GM21447 (cell line): ENCODE measurements around the gene CSPG4.
"Not testable (repeated sequence)": the region's sequence is repeated elsewhere in the genome, so short reads cannot be mapped to it uniquely, and the experiment has no call there.

Source experiments
- ATAC-seq: cut with Tn5 transposase; IDR thresholded peaks from one replicate; pipeline ENCODE4 v1.9.1; 2021; ENCODE audit not compliant: unreplicated experiment

Gene CSPG4, protein sequence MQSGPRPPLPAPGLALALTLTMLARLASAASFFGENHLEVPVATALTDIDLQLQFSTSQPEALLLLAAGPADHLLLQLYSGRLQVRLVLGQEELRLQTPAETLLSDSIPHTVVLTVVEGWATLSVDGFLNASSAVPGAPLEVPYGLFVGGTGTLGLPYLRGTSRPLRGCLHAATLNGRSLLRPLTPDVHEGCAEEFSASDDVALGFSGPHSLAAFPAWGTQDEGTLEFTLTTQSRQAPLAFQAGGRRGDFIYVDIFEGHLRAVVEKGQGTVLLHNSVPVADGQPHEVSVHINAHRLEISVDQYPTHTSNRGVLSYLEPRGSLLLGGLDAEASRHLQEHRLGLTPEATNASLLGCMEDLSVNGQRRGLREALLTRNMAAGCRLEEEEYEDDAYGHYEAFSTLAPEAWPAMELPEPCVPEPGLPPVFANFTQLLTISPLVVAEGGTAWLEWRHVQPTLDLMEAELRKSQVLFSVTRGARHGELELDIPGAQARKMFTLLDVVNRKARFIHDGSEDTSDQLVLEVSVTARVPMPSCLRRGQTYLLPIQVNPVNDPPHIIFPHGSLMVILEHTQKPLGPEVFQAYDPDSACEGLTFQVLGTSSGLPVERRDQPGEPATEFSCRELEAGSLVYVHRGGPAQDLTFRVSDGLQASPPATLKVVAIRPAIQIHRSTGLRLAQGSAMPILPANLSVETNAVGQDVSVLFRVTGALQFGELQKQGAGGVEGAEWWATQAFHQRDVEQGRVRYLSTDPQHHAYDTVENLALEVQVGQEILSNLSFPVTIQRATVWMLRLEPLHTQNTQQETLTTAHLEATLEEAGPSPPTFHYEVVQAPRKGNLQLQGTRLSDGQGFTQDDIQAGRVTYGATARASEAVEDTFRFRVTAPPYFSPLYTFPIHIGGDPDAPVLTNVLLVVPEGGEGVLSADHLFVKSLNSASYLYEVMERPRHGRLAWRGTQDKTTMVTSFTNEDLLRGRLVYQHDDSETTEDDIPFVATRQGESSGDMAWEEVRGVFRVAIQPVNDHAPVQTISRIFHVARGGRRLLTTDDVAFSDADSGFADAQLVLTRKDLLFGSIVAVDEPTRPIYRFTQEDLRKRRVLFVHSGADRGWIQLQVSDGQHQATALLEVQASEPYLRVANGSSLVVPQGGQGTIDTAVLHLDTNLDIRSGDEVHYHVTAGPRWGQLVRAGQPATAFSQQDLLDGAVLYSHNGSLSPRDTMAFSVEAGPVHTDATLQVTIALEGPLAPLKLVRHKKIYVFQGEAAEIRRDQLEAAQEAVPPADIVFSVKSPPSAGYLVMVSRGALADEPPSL (N-terminal part only)

DNA sequence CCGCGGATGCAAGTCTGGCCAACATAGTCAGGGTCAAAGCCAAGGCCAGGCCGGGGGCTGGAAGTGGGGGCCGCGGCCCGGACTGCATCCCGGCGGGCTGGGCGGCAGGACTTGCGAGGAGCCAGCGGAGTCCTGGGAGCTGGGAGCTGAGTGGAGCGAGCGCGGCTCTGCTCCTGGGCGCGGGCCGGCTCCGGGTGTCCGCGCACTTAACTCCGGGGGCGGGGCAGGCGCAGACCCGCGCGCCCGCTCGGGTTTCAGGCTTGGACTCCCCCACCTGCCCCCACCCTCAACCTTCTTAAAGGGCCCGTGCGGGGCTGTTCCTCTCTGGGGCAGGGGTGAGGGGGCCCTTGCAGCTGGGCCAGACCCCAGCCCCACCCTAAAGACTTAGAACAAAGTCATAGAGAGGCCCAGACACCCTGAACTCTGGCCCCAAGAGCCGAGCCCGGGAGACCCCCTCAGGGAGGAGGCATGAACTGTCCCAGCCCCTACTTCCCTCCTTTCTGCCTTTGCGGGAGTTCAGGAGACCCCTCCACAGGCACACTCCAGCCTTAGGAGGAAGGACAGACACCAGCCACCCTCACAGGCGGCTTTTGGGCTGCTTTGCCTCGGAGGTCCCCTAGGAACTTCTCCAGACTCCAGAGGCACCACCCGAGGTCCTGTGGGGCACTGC lies at the start of gene CSPG4:
TSS of gene CSPG4 (minus strand) at position 181 of the 670 bp plus-strand sequence. CDS start at position 88, 93 bp downstream.
- ATAC-seq: no peak

DNA sequence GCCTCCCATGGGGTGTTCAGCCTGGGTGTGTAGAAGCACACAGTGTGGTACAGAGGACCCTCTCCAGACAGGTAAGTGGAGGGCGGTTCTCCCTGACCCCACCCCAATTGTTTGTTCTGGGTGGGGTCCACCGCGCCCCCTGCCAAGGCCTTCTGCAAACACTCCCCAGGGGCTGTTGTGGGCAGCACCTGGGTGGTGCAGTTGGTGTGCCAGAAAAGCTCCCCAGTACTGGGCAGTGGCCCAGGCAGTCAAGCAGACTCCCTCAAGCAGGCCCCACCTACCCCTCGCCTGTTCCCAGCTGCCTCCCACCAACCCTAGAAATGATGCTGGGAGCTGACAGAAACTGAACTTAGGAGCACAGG lies 49.7 kb upstream of the CSPG4 start:
- ATAC-seq: not testable (repeated sequence)

DNA sequence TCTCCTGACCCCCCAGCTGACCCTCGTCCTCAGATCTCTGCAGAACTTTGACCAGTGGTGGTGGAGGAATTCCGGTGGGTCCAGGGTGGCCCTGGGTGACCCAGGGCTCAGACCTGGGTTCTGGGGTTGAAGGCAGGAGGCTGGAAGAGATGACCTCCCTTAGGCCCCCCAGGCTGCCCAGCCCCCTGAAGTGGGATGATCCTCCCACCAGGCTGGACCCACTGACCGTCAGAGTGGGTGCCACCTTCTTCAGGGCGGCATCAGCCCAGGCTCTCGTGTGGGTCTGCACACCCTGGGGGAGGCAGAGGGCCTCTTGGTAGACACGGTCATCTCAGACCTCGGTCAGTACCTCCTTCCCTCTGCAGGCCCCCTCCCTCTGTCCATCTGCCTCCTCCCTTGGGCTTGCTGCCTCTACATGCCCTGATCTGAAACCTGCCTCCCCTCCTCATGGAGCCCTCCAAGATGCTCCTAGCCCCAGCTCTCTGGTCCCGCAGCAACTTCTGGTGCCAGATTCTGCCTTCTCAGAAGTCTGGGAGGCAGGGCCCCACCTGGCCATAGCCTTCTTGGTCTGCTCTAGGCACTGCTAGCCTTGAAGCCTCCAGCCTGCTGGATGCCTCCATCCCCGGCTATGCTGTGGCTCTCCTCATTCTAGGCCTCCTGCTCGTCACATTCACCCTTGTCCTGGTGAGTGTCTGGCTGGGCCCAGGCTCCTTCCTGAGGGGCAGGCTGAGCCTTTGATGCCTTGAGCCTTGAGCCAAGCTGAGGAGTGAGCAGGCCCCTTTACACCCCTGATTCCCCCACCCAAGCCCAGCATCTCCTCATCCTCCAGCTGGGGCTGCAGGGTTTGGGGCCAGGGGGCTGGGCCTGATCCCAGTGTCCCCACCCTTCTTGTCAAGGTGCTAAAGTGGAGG lies 49.1 kb upstream of the CSPG4 start:
- no peak for ATAC-seq

DNA sequence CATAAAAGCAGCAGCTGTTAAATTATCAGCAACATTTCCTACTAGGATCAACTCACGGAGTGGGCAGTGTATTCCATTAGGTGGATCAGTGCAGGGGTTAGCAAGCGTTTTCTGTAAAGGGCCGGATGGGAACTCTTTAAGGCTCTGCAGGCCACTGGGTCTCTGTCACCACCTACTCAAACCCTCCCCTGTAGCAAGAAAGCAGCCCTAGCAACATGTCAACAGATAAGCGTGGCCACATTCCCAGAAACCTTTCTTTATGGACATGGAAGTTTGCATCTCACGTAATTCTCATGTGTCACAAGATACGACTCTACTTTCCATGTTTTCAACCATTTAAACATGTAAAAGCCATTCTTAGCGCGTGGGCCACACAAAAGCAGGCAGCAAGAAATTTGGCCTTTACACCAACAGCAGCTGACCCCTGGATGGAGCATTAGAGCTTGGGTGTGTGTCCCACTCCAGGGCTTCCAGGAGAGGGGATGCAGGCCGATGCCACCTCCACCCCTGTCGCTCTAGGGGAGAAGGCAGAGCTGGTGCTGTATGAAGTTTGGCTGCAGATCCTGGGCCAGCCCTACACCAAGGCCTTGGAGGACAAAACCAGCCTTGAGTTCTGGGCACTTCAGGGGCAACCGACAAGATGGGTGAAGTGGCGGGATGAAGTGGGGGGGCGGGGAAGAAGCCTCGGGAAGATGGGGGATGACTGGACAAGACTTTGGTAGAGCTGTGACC lies 48.2 kb upstream of the CSPG4 start:
- ATAC-seq: no peak

DNA sequence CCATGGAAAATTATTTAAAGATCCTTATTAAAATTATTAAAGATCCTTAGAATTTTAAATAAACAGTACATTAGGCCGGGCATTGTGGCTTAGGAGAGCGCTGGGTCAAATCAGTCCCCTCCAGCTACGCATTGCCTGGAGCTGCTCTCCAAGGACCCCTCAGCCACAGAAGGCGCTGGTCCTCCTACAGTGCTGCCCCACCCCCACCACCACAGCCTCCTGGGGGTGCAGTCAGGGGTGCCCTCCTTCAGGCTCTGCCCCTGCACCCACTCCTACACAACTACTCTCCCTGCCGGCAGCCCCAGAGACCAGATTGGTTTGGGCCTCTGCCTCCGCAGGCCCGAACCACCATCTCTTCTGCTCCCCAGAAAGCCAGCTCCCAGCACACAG lies 47.5 kb upstream of the CSPG4 start:
- not testable (repeated sequence) for ATAC-seq

DNA sequence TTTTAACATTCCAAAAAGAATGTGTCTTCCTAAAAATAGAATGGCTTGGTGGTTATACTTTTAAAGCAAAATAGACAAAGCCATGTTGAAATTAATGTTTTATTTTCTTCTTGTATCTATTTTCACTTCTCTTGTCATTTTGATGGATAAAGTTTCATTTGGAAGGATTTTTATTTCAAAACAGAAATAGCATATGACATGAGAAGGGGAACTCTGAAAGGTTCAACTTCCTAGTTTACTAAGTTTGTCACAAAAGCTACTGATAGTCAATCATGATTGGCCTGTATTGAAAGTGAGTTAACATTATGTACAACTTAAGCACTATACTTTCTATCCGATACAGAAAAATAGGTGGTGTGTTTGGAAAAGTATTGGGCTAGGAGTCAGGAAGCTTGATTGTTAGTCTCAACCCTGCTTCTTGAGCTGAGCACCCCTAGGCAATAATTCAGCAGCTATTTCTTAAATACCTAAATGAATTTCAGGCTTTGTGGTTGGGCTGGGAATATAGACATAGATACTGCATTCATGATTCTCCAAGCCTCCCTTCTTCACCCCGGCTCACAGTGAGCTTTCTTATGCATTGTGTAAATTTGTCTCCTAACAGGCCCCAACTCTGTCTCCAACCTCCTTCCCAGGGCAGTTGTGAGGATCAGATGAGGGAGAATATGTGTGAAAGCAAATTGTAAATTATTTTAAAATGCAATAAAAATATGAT lies 46.9 kb upstream of the CSPG4 start:
- no peak for ATAC-seq

DNA sequence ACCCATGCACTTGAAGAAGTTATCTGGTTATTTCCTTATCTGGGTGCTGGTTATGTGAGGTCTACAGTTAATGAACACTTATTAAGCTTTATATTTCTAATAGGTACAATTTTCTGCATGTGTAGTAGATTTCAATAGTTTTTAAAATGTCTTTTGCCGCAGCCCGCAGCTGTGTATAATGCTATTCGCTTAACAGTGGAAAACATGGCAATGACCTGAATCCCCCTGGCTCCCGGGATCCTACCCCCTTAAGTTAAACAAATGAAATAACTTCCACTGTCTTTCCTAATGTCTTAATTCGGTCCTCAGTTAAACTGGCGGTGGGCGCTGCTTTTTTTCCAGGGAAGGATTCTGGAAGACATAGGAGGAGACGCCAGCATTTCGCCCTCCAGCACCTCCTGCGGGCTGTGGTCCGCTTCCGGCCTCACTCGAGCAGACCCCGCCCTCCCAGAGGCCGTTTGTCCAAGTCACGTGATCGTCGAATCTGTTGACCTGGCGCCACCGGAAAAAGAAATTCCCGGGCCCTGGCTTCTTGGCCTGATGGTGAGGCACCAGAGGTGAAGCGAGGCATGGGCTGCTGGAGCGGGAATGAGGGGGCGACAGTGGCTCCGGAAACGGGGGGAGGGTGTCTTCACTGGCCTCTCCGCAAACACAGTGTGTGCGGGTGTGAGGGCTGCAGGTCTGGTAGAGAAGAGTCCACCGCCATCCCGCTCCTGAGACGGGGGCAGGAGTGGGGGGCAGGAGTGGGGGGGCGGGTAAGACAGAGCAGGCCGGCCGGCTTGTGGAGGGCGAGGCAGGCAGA lies 45.6 kb upstream of the CSPG4 start:
- peak; percentile 89 for ATAC-seq

DNA sequence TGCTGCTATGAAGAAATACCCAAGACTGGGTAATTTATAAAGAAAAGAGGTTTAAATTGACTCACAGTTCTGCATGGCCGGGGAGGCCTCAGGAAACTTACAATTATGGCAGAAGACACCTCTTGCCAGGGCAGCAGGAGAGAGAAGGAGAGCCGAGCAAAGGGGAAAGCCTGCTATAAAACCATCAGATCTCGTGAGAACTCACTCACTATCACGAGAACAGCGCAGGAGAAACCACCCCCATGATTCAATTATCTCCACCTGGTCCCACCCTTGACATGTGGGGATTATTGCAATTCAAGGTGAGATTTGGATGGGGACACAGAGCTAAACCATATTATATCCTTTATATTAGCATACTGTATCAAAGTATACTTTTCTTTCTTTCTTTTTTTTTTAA lies 42.2 kb upstream of the CSPG4 start:
- ATAC-seq: not testable (repeated sequence)

DNA sequence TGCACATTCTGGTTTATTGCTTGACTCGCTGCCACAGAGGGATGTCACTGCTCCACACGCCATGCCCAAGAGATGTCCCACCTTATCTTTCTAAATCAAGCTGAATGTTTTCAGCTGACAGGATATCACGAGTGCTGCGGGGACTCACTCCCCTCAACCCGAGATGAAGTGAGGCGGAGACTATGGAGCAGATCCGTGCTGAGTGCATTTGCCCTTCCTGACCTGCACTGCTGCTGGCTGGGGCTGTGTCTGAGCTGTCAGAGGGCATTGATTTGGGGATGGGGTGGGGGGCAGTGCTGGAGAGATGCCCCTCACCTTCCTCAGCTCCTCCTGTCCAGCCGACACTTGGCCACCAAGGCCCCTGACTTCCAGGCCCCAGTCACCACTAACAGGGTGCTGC lies 40.5 kb upstream of the CSPG4 start:
- ATAC-seq: no peak

DNA sequence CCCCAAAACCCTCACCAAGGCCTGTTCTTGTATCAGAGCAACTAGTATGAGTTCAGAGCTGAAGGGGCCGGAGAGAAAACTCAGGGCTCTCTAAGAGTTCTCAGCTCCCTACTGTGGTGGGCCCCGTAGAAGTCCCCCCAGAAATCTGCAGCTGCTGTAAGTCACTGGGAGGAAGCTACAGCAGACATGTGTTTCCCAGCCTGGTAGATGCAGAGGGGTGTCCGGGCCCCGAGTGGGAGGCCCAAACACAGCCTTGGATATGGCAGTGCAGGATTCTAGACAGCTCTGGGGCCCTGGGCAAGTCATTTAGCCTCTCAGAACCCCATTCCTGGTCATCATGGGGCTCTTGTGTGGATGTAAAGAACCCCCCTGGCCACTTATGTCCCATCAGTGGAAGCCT lies 39.2 kb upstream of the CSPG4 start:
- no peak for ATAC-seq

DNA sequence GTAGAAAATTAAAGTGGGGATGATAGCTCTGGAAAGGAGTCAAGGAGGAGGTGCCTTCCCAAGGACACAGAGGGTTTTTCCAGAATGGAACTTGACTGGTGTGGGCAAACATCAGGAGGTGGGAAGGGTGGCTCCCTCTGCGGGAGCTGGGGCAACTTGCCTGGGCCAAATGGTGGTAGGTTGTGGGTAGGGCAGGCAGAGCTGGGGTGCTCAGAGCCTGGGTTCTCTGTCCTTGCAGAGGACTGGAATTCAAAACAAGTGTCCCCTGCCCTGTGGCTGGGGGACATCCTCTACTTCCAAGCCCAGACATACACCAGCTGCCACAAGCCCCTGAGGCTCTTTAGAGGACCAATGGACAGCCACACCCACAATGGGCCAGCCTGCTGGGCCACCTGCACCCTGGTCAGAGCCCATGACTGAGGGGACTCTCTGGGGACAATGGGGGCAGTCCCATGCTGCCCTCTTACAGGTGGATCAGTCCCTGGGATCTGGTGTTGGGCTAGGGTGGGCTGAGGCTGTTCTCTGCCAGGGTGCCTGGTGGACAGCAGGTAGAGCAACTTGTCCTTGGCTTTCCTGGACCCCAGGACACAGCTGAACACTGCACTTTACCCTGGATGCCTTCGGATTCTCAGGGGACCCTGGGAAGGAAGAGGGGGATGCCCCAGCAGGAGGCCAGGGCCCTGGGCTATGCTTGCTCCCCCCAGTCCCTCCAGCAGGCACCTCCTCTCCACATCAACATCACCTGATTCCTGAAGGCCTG lies 38.6 kb upstream of the CSPG4 start:
- no peak for ATAC-seq

DNA sequence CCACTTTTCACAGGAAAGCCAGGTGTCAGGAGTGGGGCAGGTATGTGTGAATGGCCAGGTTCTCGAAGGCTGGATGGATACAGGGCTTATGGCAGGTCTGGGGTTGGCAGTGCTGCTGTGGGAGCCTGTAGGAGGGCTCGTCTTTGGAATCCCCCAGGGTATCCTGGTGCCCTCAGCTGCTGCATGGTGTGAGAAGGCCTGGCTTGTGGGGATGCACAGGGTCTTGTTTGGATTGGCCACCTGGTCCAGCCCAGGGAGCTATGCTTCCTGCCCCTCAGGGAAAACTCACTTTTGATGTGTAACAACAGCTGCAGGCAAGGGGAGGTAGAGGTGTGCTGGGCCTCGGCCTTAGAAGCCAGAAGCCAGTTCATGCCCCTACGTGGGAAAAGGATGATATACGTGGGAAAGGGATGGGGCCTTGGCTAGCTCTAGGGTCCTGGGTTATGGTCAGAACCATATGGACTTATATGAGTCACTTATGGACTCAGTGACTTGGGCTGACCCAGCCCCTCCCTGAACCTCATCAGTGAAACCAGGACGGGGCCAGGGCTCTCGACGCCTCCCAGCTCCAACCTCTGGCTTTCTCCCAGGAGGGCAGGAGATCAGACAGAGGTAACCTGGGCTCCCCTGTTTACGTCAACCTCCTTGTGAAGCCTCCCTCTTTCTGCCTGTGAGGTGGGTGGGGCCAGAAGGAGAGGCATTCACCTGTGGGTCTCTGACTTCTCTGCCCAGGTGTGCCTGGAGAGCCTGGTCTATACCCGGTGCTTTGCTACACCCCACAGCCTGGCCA lies 37.8 kb upstream of the CSPG4 start:
- ATAC-seq: no peak

DNA sequence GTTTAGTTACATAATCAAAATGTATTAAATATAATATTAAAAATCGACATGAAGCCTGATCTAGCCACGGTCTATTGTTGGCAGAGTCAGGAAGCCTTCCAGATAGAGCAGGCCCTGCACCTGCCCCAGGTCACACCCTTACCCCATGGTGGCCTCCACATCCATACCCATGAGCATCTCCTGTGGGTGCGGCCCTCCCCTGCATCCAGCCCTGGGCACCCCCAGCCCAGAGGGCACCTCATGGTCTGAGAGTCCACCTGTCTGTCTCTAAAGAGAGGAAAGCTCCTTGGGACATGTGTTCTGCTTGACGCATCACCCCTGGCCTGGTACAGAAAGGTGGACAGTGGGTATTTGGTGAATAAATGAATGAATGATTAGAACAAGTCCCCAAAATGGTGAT lies 37.2 kb upstream of the CSPG4 start:
- ATAC-seq: no peak

DNA sequence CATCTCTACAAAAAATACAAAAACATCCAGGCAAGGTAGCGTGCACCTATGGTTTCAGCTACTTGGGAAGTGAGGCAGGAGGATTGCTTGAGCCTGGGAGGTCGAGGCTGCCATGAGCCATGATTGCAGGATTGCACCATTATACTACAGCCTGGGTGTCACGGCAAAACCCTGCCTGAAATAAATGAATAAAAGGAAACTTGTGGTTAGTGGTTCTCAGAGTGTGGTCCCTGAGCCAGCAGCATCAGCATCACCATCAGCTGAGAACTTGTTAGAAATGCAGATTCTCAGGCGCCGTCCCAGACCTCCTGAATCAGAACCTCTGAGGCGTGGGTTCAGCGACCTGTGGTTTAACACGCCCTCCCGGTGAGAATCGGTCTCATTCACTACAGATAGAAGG lies 36.2 kb upstream of the CSPG4 start:
- not testable (repeated sequence) for ATAC-seq

DNA sequence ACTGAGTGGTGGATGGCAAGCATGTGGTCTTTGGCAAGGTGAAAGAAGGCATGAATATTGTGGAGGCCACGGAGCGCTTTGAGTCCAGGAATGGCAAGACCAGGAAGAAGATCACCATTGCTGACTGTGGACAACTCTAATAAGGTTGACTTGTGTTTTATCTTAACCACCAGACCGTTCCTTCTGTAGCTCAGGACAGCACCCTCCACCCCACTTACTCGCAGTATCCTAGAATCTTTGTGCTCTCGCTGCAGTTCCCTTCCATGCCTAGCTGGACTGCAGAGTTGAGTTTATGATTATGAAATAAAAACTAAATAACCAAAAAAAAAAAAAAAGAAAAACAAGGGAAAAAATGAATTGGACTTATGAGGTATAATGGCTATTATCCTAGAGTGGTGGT lies 34.5 kb upstream of the CSPG4 start:
- not testable (repeated sequence) for ATAC-seq

DNA sequence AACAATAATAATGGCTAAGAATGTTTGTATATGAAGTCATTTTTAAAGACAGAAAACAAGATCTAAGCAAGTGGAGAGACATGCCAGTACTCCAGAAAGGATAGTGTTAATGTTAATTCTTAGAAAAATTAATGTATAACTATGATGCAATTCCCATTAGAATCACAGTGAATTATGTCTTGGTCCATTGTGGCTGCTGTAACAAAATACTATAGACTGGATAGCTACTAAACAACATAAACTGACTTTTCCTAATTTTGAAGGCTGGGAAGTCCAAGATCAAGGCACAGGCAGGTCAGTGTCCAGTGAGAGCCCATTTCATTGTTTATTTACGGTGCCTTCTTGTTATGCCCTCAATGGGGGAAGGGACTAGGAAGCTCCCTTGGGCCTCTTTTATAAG lies 32.7 kb upstream of the CSPG4 start:
- ATAC-seq: no peak
